IMR-90 (cell line): ENCODE data around the gene BDH1. TPM values are rescaled to one million over a fixed set of nuclear protein-coding genes. Genes with fewer than 3 reads are reported as not detected.

Experiments used
- ATAC-seq: fragments of 200-7000 bp; cut with Tn5 transposase; 2 replicates; pipeline ENCODE4 v1.9.1; 2020; ENCODE audit warnings: low read depth, mild to moderate bottlenecking, moderate library complexity
- BruUV-seq: library from RNA; stranded (reverse); fragments of 400-500 nt; replicated peaks from 2 replicates; lab custom pipeline; 2021; lab: Mats Ljungman, UMichigan
- CTCF ChIA-PET: fragments of 300-600 bp; formaldehyde crosslinking; extraction: SDS; loops from one replicate; lab custom pipeline; 2021; ENCODE audit warnings: antibody characterized with exemption; lab: Yijun Ruan, JAX
- POLR2A ChIA-PET: fragments of 300-600 bp; sonication (Branson Sonifier 250); formaldehyde crosslinking; loops from one replicate; lab custom pipeline; 2022; ENCODE audit warnings: antibody characterized with exemption; ENCODE audit not compliant: unreplicated experiment; lab: Charles Lee
- DNase-seq: peaks from one replicate; pipeline ENCODE4 v3.0.0; 2013
- H2AFZ ChIP-seq: replicated peaks from 2 replicates; pipeline ENCODE3; 2013; ENCODE audit warnings: low read length, mild to moderate bottlenecking; ENCODE audit not compliant: poor library complexity
- H2AK5ac ChIP-seq: 2 replicates; pipeline ENCODE4 v1.6.1; 2013; ENCODE audit warnings: low read depth, low read length, inconsistent platforms
- H2AK9ac ChIP-seq: replicated peaks from 2 replicates; pipeline ENCODE3; 2013; ENCODE audit warnings: mild to moderate bottlenecking, low read depth, low read length, moderate library complexity; ENCODE audit not compliant: poor library complexity
- H2BK120ac ChIP-seq: 2 replicates; pipeline ENCODE4 v1.6.1; 2013; ENCODE audit warnings: low read depth, low read length, inconsistent platforms
- H2BK15ac ChIP-seq: 3 replicates; pipeline ENCODE4 v1.6.1; 2013; ENCODE audit warnings: low read depth, low read length, inconsistent platforms
- H2BK20ac ChIP-seq: 2 replicates; pipeline ENCODE4 v1.6.1; 2013; ENCODE audit warnings: low read depth, mild to moderate bottlenecking, inconsistent platforms, low read length, moderate library complexity
- H2BK5ac ChIP-seq: 2 replicates; pipeline ENCODE4 v1.6.1; 2013; ENCODE audit warnings: mild to moderate bottlenecking, low read depth, low read length, inconsistent platforms; ENCODE audit not compliant: poor library complexity, severe bottlenecking
- H3K14ac ChIP-seq: replicated peaks from 2 replicates; pipeline ENCODE4 v1.6.1; 2013; ENCODE audit warnings: low read depth, low read length, inconsistent platforms
- H3K18ac ChIP-seq: 2 replicates; pipeline ENCODE4 v1.6.1; 2013; ENCODE audit warnings: low read depth, low read length, control low read depth
- H3K23ac ChIP-seq: 2 replicates; pipeline ENCODE4 v1.6.1; 2013; ENCODE audit warnings: low read depth, low read length, inconsistent platforms
- H3K27ac ChIP-seq: 2 replicates; pipeline ENCODE4 v1.5.1; 2013; ENCODE audit warnings: mild to moderate bottlenecking, control low read depth, low read length; ENCODE audit not compliant: insufficient read depth
- H3K27me3 ChIP-seq: 2 replicates; pipeline ENCODE4 v1.6.1; 2013; ENCODE audit warnings: low read length; ENCODE audit not compliant: control insufficient read depth, insufficient read depth
- H3K36me3 ChIP-seq: 2 replicates; pipeline ENCODE4 v1.6.1; 2013; ENCODE audit warnings: low read length, mixed read lengths; ENCODE audit not compliant: control insufficient read depth, insufficient read depth
- H3K4ac ChIP-seq: 2 replicates; pipeline ENCODE4 v1.6.1; 2013; ENCODE audit warnings: low read depth, low read length, inconsistent platforms
- H3K4me1 ChIP-seq: 2 replicates; pipeline ENCODE4 v1.6.1; 2013; ENCODE audit warnings: low read length, mixed read lengths; ENCODE audit not compliant: control insufficient read depth, insufficient read depth
- H3K4me2 ChIP-seq: 2 replicates; pipeline ENCODE4 v1.6.1; 2013; ENCODE audit warnings: low read depth, mild to moderate bottlenecking, control low read depth, low read length, moderate library complexity
- H3K4me3 ChIP-seq: 2 replicates; pipeline ENCODE4 v1.5.1; 2013; ENCODE audit warnings: low read depth, mild to moderate bottlenecking, control low read depth, low read length, moderate library complexity; ENCODE audit not compliant: insufficient read depth
- H3K56ac ChIP-seq: 2 replicates; pipeline ENCODE4 v1.6.1; 2013; ENCODE audit warnings: low read length, inconsistent platforms; ENCODE audit not compliant: insufficient read depth; ENCODE audit errors: extremely low read depth
- H3K79me1 ChIP-seq, 2 experiments: 2 replicates each; pipeline ENCODE4 v1.6.1; 2013; ENCODE audit warnings: low read length in 2 of 2, inconsistent platforms in 1 of 2, low read depth in 1 of 2
- H3K9ac ChIP-seq: 2 replicates; pipeline ENCODE4 v1.6.1; 2013; ENCODE audit warnings: low read depth, low read length, control low read depth
- H3K9me1 ChIP-seq: 2 replicates; pipeline ENCODE4 v1.6.1; 2013; ENCODE audit warnings: low read length, inconsistent platforms; ENCODE audit not compliant: insufficient read depth
- H3K9me3 ChIP-seq: 2 replicates; pipeline ENCODE4 v1.6.1; 2013; ENCODE audit warnings: low read length; ENCODE audit not compliant: control insufficient read depth, insufficient read depth
- H4K20me1 ChIP-seq: 2 replicates; pipeline ENCODE4 v1.6.1; 2013; ENCODE audit warnings: low read length, inconsistent platforms; ENCODE audit not compliant: insufficient read depth
- H4K5ac ChIP-seq: 2 replicates; pipeline ENCODE4 v1.6.1; 2013; ENCODE audit warnings: mild to moderate bottlenecking, low read depth, low read length, control low read depth
- H4K8ac ChIP-seq, 2 experiments: 2 replicates each; pipeline ENCODE4 v1.6.1; 2013; ENCODE audit warnings: low read depth in 2 of 2, low read length in 2 of 2, control low read depth in 1 of 2, inconsistent platforms in 1 of 2
- H4K91ac ChIP-seq: 2 replicates; pipeline ENCODE4 v1.6.1; 2013; ENCODE audit warnings: low read depth, low read length, inconsistent platforms; ENCODE audit not compliant: insufficient read depth
- MAFK ChIP-seq: IDR thresholded peaks from 2 replicates; pipeline ENCODE4 v1.6.1; 2012; ENCODE audit warnings: low read depth, low read length, improper control_type of control experiment
- SMC3 ChIP-seq: fragments of 150-350 bp; IDR thresholded peaks from 2 replicates; pipeline ENCODE4 v1.6.1; 2016; ENCODE audit warnings: low read depth, mild to moderate bottlenecking, antibody characterized with exemption, low read length, moderate library complexity
- WGBS, 2 experiments: methylation state at CpG; one replicate each; pipeline versions ENCODE4 v1.1.5 to v1.1.7; 2013; ENCODE audit warnings: missing lambda C conversion rate in 2 of 2; ENCODE audit not compliant: insufficient read length in 1 of 2; ENCODE audit errors: extremely low coverage in 2 of 2; 5-methylcytosine and 5-hydroxymethylcytosine counted together
- dilution Hi-C: fragments of 300-500 bp; cut with HindIII; formaldehyde crosslinking; loops from one replicate; pipeline ENCODE4 v1.14.3; 2018; ENCODE audit warnings: low sequenced_read_pairs; ENCODE audit not compliant: unreplicated experiment
- in situ Hi-C: fragments of 300-500 bp; cut with MboI; formaldehyde crosslinking; loops from 3 replicates; pipeline ENCODE4 v1.14.3; 2019; ENCODE audit warnings: low sequenced_read_pairs, inconsistent platforms, mixed read lengths
- intact Hi-C: fragments of 100-400 bp; cut with micrococcal nuclease; formaldehyde crosslinking; loops from 2 replicates; pipeline ENCODE4 v1.10.0; 2022
- polyA plus RNA-seq, 3 experiments: library from polyadenylated mRNA; depleted of rRNA; stranded (reverse); fragments of >200 nt; gene quantifications; 2 replicates each; pipeline ENCODE4 v1.2.3, GENCODE V29; 2012; ENCODE audit warnings: low replicate concordance in 1 of 3
- total RNA-seq: library from RNA; depleted of rRNA; stranded (reverse); fragments of >200 nt; gene quantifications from 2 replicates; pipeline ENCODE4 v1.2.3, GENCODE V29; 2012

The BDH1 gene
- total and polyA plus RNA-seq, 2 of the 4 experiments (the other 2 are of a cell fraction) = 2.7 to 4.4 TPM

- no peak for TF ChIP-seq MAFK
Measured at GRCh38 chr3:197487911-197488391, 67.8 kb downstream of the BDH1 start (continued).

GRCh38 chr3:197486861-197487260, 68.9 kb downstream of the BDH1 start:
- Histone ChIP-seq H4K5ac (no peak overlapping the region), H3K27ac (no peak overlapping the region), H3K27me3 (peaks cover 14% of the 10 kb centered on the region), H2AK9ac (peak overlapping the region; percentile 44), H3K23ac (no peak overlapping the region), H3K4me1 (peaks cover 16% of the 10 kb centered on the region), H3K18ac (no peak overlapping the region), H2BK5ac (no peak overlapping the region), H2BK15ac (peak overlapping the region; percentile 46; the same call in 1 of the 3 replicates), H3K9ac (no peak overlapping the region), H3K4ac (no peak overlapping the region), H3K4me3 (no peak overlapping the region), H4K8ac (no peak overlapping the region), H3K14ac (0 out of 2 replicates have a peak overlapping the region, but pooled peaks have one; percentile 19), H3K9me1 (peaks cover 17% of the 10 kb centered on the region), H2AFZ (peak overlapping the region; percentile 43), H4K20me1 (peaks cover 5% of the 10 kb centered on the region; the same call in 1 of the 2 replicates), H4K91ac (no peak overlapping the region), H2BK20ac (peak overlapping the region; percentile 32; the same call in 1 of the 2 replicates), H3K9me3 (no peaks in the 10 kb centered on the region), H2BK120ac (no peak overlapping the region), H3K56ac (no peak overlapping the region), H3K79me1 (no peaks in the 10 kb centered on the region), H3K4me2 (no peak overlapping the region), H3K36me3 (no peaks in the 10 kb centered on the region), H2AK5ac (peak overlapping the region; percentile 43; the same call in 1 of the 2 replicates)
- ATAC-seq (no peak), DNase-seq (no peak)
- WGBS, 2 experiments = no CpG with 5 or more reads among the region's 1 CpG
- in situ Hi-C loops (no loop called here), intact Hi-C loops (no loop called here), dilution Hi-C loops (no loop called here)
- no TSS peak for BruUV-seq
- POLR2A ChIA-PET = no interaction called here
- CTCF ChIA-PET = interaction anchor here (0.7 to 1.0 kb wide), 2 partner anchors 8 to 23 kb away, joined by 3 to 9 read pairs; no protein-coding TSS in a partner anchor
- TF ChIP-seq SMC3 = no peak
